HepG2 (cell line): ENCODE measurements around the gene MAP3K3. TPM values are rescaled to one million over a fixed set of nuclear protein-coding genes. Genes with fewer than 3 reads are reported as not detected.

Experiments used
- ARID4A ChIP-seq: sonication (generic); formaldehyde crosslinking; IDR thresholded peaks from 2 replicates; pipeline ENCODE4 v1.5.0; 2020; ENCODE audit warnings: mild to moderate bottlenecking, missing genetic modification reagents, borderline replicate concordance
- ATRX ChIP-seq: sonication (generic); formaldehyde crosslinking; IDR thresholded peaks from 2 replicates; pipeline ENCODE4 v1.4.0; 2020; ENCODE audit warnings: missing genetic modification reagents, borderline replicate concordance
- BRF2 ChIP-seq: sonication (generic); formaldehyde crosslinking; IDR thresholded peaks from 2 replicates; pipeline ENCODE4 v1.8.1; 2022; ENCODE audit warnings: mild to moderate bottlenecking, missing genetic modification reagents
- THAP8 ChIP-seq: sonication (generic); formaldehyde crosslinking; IDR thresholded peaks from 2 replicates; pipeline ENCODE4 v1.5.1; 2020; ENCODE audit warnings: missing genetic modification reagents, mild to moderate bottlenecking, borderline replicate concordance
- TRAFD1 ChIP-seq: sonication (generic); formaldehyde crosslinking; IDR thresholded peaks from 2 replicates; pipeline ENCODE4 v1.5.1; 2020; ENCODE audit warnings: missing genetic modification reagents, mild to moderate bottlenecking, borderline replicate concordance
- ZNF121 ChIP-seq: sonication (generic); formaldehyde crosslinking; IDR thresholded peaks from 2 replicates; pipeline ENCODE4 v1.5.0; 2020; ENCODE audit warnings: mild to moderate bottlenecking, missing genetic modification reagents
- ZNF138 ChIP-seq: sonication (generic); formaldehyde crosslinking; IDR thresholded peaks from 2 replicates; pipeline ENCODE4 v1.5.0; 2020; ENCODE audit warnings: mild to moderate bottlenecking, low read depth, missing genetic modification reagents
- ZNF281 ChIP-seq: sonication (generic); formaldehyde crosslinking; IDR thresholded peaks from 2 replicates; pipeline ENCODE4 v1.4.0; 2020; ENCODE audit warnings: missing genetic modification reagents, borderline replicate concordance
- ZNF83 ChIP-seq: sonication (generic); formaldehyde crosslinking; IDR thresholded peaks from 2 replicates; pipeline ENCODE4 v1.4.0; 2020; ENCODE audit warnings: missing genetic modification reagents, mild to moderate bottlenecking, borderline replicate concordance
- polyA plus RNA-seq, 8 experiments: library from polyadenylated mRNA; depleted of rRNA in 3 of 8; stranded (reverse) in 7 of 8; unstranded in 1 of 8; fragments of >200 nt; fragmentation: Illumina TruSeq in 4 of 8; extraction: Trizol in 4 of 8; gene quantifications; 2 replicates each; pipeline versions ENCODE4 v1.2.1 to v1.2.3, GENCODE V29; 2011 to 2016; ENCODE audit warnings: low read depth in 4 of 8, missing spikeins in 1 of 8, mixed read lengths in 1 of 8; ENCODE audit not compliant: insufficient read depth in 1 of 8
- total RNA-seq, 5 experiments: library from RNA; depleted of rRNA; stranded (reverse); fragments of >200 nt; fragmentation: Illumina TruSeq; extraction: Trizol; gene quantifications; 2 replicates each; pipeline ENCODE4 v1.2.3, GENCODE V29; 2016; ENCODE audit warnings: low read depth in 1 of 5

Gene MAP3K3
- total and polyA plus RNA-seq, 2 of the 13 experiments (the other 11 are each of a cell fraction or from before 2014, with no cell fraction given), result 17.7 to 21.8 TPM

- no peak for TF ChIP-seq ZNF83 (CRISPR knock-in tag)
- TF ChIP-seq ZNF281, result no peak
- TF ChIP-seq ATRX (CRISPR knock-in tag), result no peak
- no peak for TF ChIP-seq ZNF121 (CRISPR knock-in tag)
- no peak for TF ChIP-seq TRAFD1
- TF ChIP-seq THAP8 (CRISPR knock-in tag), result no peak
- no peak for TF ChIP-seq ARID4A (CRISPR knock-in tag)
- TF ChIP-seq BRF2, result no peak
- TF ChIP-seq ZNF138 (CRISPR knock-in tag), result no peak
Measured at GRCh38 chr17:63693411-63694113, 71.3 kb downstream of the MAP3K3 start (continued).
